HG02588 (cell line): ENCODE measurements around the gene JMJD4.

Experiments
- ATAC-seq: cut with Tn5 transposase; IDR thresholded peaks from one replicate; pipeline ENCODE4 v1.9.1; 2021; ENCODE audit warnings: mild to moderate bottlenecking, moderate library complexity; ENCODE audit not compliant: unreplicated experiment

The JMJD4 gene

GRCh38 chr1:227734856-227735538 is at the start of gene JMJD4, which contains the start of gene SNAP47:
JMJD4 (minus strand) TSS chr1:227735302; CDS start chr1:227735273, 29 bp downstream.
SNAP47 (plus strand) TSS chr1:227735435; CDS start chr1:227747737, 12,302 bp downstream.
- ATAC-seq: peak; percentile 93

- ATAC-seq: no peak
Observed at GRCh38 chr1:227782226-227782625, 47.1 kb upstream of the JMJD4 start.

- ATAC-seq: no peak
Observed at GRCh38 chr1:227781314-227781930, 46.3 kb upstream of the JMJD4 start.

GRCh38 chr1:227780101-227781044 is 45.3 kb upstream of the JMJD4 start:
- ATAC-seq: no peak

- no peak for ATAC-seq
Observed at GRCh38 chr1:227779685-227780084, 44.6 kb upstream of the JMJD4 start.

- ATAC-seq: no peak
Observed at GRCh38 chr1:227779021-227779441, 43.9 kb upstream of the JMJD4 start.

GRCh38 chr1:227778401-227778947 is 43.4 kb upstream of the JMJD4 start:
- ATAC-seq: no peak

GRCh38 chr1:227777646-227778045 is 42.5 kb upstream of the JMJD4 start:
- no peak for ATAC-seq

- ATAC-seq: no peak
Observed at GRCh38 chr1:227777156-227777555, 42.1 kb upstream of the JMJD4 start.

GRCh38 chr1:227776331-227776771 is 41.2 kb upstream of the JMJD4 start:
- ATAC-seq: no peak

GRCh38 chr1:227775841-227776240 is 40.7 kb upstream of the JMJD4 start:
- ATAC-seq: no peak

GRCh38 chr1:227774821-227775661 is 39.9 kb upstream of the JMJD4 start:
- ATAC-seq: no peak

GRCh38 chr1:227774051-227774731 is 39.1 kb upstream of the JMJD4 start:
- ATAC-seq: no peak

GRCh38 chr1:227773558-227773957 is 38.5 kb upstream of the JMJD4 start:
- ATAC-seq: no peak

GRCh38 chr1:227771771-227772170 is 36.7 kb upstream of the JMJD4 start:
- ATAC-seq: no peak

- ATAC-seq: no peak
Observed at GRCh38 chr1:227771326-227771725, 36.2 kb upstream of the JMJD4 start.

GRCh38 chr1:227770812-227771211 is 35.7 kb upstream of the JMJD4 start:
- no peak for ATAC-seq

- no peak for ATAC-seq
Observed at GRCh38 chr1:227769936-227770494, 34.9 kb upstream of the JMJD4 start.
